Hepatocyte (in vitro differentiated cells): ENCODE results near the gene AKAP1. TPM values are rescaled to one million over a fixed set of nuclear protein-coding genes. Genes with fewer than 3 reads are reported as not detected.
"Not testable (repeated sequence)": the region's sequence is repeated elsewhere in the genome, so short reads cannot be mapped to it uniquely, and the experiment has no call there.

ENCODE experiments used
- DNase-seq: peaks from one replicate; pipeline ENCODE4 v3.0.0-alpha.2; 2016; ENCODE audit warnings: low spot score
- H2AFZ ChIP-seq: fragments of 200-600 bp; sonication (generic); 2 replicates; pipeline ENCODE4 v1.6.0; 2016; ENCODE audit warnings: antibody characterized with exemption, mild to moderate bottlenecking
- H3K27ac ChIP-seq: fragments of 200-600 bp; sonication (generic); 2 replicates; pipeline ENCODE4 v1.5.1; 2016; ENCODE audit warnings: mild to moderate bottlenecking
- H3K27me3 ChIP-seq: fragments of 200-600 bp; sonication (generic); 2 replicates; pipeline ENCODE4 v1.6.1; 2016
- H3K36me3 ChIP-seq: fragments of 200-600 bp; sonication (generic); replicated peaks from 2 replicates; pipeline ENCODE4 v1.5.1; 2016; ENCODE audit warnings: low read depth; ENCODE audit not compliant: insufficient read depth
- H3K4me1 ChIP-seq: fragments of 200-600 bp; sonication (generic); 2 replicates; pipeline ENCODE4 v1.5.1; 2016; ENCODE audit warnings: mild to moderate bottlenecking, moderate library complexity; ENCODE audit not compliant: insufficient read depth
- H3K4me2 ChIP-seq: fragments of 200-600 bp; sonication (generic); 2 replicates; pipeline ENCODE4 v1.6.0; 2016
- H3K4me3 ChIP-seq: fragments of 200-600 bp; sonication (generic); 2 replicates; pipeline ENCODE4 v1.5.1; 2016; ENCODE audit warnings: mild to moderate bottlenecking
- H3K79me2 ChIP-seq: fragments of 200-600 bp; sonication (generic); 2 replicates; pipeline ENCODE4 v1.6.0; 2017; ENCODE audit warnings: mild to moderate bottlenecking
- H3K9me2 ChIP-seq: fragments of 200-600 bp; sonication (generic); replicated peaks from 2 replicates; pipeline ENCODE4 v1.6.0; 2017; ENCODE audit warnings: mild to moderate bottlenecking; ENCODE audit not compliant: insufficient read depth
- H3K9me3 ChIP-seq: fragments of 200-600 bp; sonication (generic); 2 replicates; pipeline ENCODE4 v1.5.1; 2016; ENCODE audit warnings: low read depth, mild to moderate bottlenecking
- H4K20me1 ChIP-seq: fragments of 200-600 bp; sonication (generic); 2 replicates; pipeline ENCODE4 v1.6.0; 2016; ENCODE audit warnings: mild to moderate bottlenecking; ENCODE audit not compliant: insufficient read depth, poor library complexity, severe bottlenecking
- CTCF ChIP-seq: fragments of 200-600 bp; sonication (generic); IDR thresholded peaks from 2 replicates; pipeline ENCODE4 v1.5.1; 2016; ENCODE audit warnings: antibody characterized with exemption, mild to moderate bottlenecking; ENCODE audit not compliant: poor library complexity
- EZH2 ChIP-seq: fragments of 200-600 bp; sonication (generic); IDR thresholded peaks from 2 replicates; pipeline ENCODE4 v1.6.1; 2016; ENCODE audit warnings: antibody characterized with exemption, mild to moderate bottlenecking, borderline replicate concordance
- EZH2phosphoT487 ChIP-seq: fragments of 200-600 bp; sonication (generic); IDR thresholded peaks from one replicate; pipeline ENCODE4 v1.6.1; 2018; ENCODE audit warnings: antibody characterized with exemption, mild to moderate bottlenecking, low read depth, moderate library complexity; ENCODE audit not compliant: unreplicated experiment, severe bottlenecking
- WGBS: methylation state at CpG from one replicate; pipeline ENCODE4 v1.1.6; 2016; ENCODE audit warnings: low lambda C conversion rate; ENCODE audit errors: missing lambda C conversion rate; 5-methylcytosine and 5-hydroxymethylcytosine counted together
- polyA plus RNA-seq: library from polyadenylated mRNA; unstranded; fragments of >200 nt; fragmentation: Nextera tagmentation; extraction: Ambion mirVana; gene quantifications from 2 replicates; pipeline ENCODE4 v1.2.1, GENCODE V29; 2016
- total RNA-seq: library from RNA; depleted of rRNA; stranded (reverse); fragments of >200 nt; gene quantifications from 2 replicates; pipeline ENCODE4 v1.2.3, GENCODE V29; 2014

AKAP1 gene
- total and polyA plus RNA-seq, 2 experiments from 2014 or later: 33.0 to 46.7 TPM

GRCh38 chr17:57099165-57099564, 14.1 kb downstream of the AKAP1 start:
- H3K9me2 ChIP-seq: no peaks in the 10 kb centered on the region
- peaks cover 100% of the 10 kb centered on the region for H3K79me2 ChIP-seq
- H3K27ac ChIP-seq: no peak overlapping the region
- H3K27me3 ChIP-seq: no peaks in the 10 kb centered on the region
- H2AFZ ChIP-seq: no peak overlapping the region
- TF ChIP-seq CTCF (no peak), EZH2phosphoT487 (no peak), EZH2 (no peak)
- H3K4me2 ChIP-seq: no peak overlapping the region
- no peak overlapping the region for H3K4me3 ChIP-seq
- no peaks in the 10 kb centered on the region for H3K9me3 ChIP-seq
- no peak for DNase-seq
- H3K36me3 ChIP-seq: no peaks in the 10 kb centered on the region
- no peaks in the 10 kb centered on the region for H3K4me1 ChIP-seq
- H4K20me1 ChIP-seq: peaks cover 59% of the 10 kb centered on the region
- 89% methylated on average over 3 of the region's 3 CpGs for WGBS

DNA sequence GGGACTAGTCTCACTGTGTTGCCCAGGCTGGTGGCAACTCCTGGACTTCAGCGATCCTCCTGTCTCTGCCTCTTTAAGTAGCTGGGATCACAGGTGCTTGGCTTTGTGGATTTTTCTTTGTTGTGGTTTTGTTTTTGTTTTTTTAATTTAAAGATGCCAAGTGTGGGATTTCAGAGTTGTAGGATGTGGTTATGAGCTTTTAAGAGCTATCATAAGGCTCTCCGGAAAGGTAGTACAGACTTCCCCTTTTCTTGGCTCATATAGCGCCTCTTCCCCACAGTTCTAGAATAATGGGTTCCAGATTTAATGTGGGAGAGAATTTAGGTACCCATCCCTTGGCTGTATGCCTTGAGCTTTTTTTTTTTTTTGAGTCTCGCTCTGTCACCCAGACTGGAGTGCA, 17.1 kb downstream of the AKAP1 start:
- H2AFZ ChIP-seq: no peak overlapping the region
- H3K4me2 ChIP-seq: no peak overlapping the region
- no peaks in the 10 kb centered on the region for H3K27me3 ChIP-seq
- H3K9me3 ChIP-seq: no peaks in the 10 kb centered on the region
- no peak for DNase-seq
- H3K4me1 ChIP-seq: peaks cover 14% of the 10 kb centered on the region
- H3K4me3 ChIP-seq: no peak overlapping the region
- TF ChIP-seq EZH2 (no peak), CTCF (no peak), EZH2phosphoT487 (no peak)
- no peaks in the 10 kb centered on the region for H3K36me3 ChIP-seq
- 95% methylated on average over 4 of the region's 4 CpGs for WGBS
- H3K9me2 ChIP-seq: no peaks in the 10 kb centered on the region
- H4K20me1 ChIP-seq: peaks cover 45% of the 10 kb centered on the region
- H3K27ac ChIP-seq: no peak overlapping the region
- H3K79me2 ChIP-seq: peaks cover 96% of the 10 kb centered on the region

DNA sequence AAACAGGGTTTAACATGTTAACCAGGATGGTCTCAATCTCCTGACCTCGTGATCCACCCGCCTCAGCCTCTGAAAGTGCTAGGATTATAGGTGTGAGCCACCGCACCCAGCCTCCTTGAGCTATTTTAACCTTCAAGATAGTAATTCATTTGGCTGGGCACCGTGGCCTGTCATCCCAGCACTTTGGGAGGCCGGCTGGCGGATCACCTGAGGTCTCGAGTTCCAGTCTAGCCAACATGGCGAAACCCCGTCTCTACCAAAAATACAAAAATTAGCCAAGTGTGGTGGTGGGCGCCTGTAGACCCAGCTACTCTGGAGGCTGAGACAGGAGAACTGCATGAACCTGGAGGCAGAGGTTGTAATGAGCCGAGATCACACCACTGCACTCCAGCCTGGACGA, 17.6 kb downstream of the AKAP1 start:
- DNase-seq, H3K27ac ChIP-seq: not testable (repeated sequence)
- 98% methylated on average over 12 of the region's 12 CpGs for WGBS

DNA sequence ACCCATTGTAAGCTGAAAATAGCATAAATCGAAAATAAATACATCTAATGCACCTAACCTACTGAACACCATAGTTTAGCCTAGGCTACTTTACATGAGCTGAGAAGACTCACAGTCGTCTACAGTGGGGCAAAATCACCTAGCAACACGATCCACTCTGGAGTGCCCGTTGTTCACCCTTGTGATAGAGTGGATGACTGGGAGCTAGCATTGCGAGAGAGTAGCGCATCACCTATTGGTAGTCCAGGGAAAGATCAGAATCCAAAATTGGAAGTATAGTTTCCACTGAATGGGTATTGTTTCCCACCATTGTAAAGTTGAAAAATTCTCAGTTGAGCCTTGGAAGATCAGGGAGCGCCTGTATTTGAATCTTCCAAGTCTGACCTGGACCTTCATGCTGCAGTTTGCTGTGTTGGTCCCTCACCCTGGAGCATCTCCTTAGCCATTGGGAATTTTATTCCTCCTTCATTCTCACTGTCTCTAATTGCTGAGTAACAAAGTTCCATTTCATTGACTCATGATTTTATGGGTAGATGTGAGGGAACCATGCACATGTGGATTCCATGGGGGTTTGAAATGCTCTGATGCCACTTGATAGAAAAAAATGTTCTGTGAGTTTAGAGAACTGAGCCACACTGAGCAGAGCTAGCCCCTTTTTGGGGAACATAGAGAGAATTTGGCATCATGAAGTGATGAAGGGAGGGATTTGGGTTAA, 19.6 kb downstream of the AKAP1 start:
- Histone ChIP-seq H3K9me3 (no peaks in the 10 kb centered on the region), H3K27me3 (no peaks in the 10 kb centered on the region), H3K9me2 (no peaks in the 10 kb centered on the region), H3K4me2 (no peak overlapping the region), H4K20me1 (peaks cover 28% of the 10 kb centered on the region), H3K27ac (no peak overlapping the region), H3K79me2 (peaks cover 87% of the 10 kb centered on the region), H3K4me1 (peaks cover 33% of the 10 kb centered on the region), H3K4me3 (no peak overlapping the region), H2AFZ (no peak overlapping the region), H3K36me3 (no peaks in the 10 kb centered on the region)
- no peak for TF ChIP-seq EZH2phosphoT487
- TF ChIP-seq EZH2: no peak
- no peak for TF ChIP-seq CTCF
- 91% methylated on average over 7 of the region's 7 CpGs for WGBS
- no peak for DNase-seq

More for the DNA sequence above, 17.6 kb downstream of the AKAP1 start:
- H3K79me2 ChIP-seq: peaks cover 91% of the 10 kb centered on the region
- not testable (repeated sequence) for H3K9me3 ChIP-seq, H3K27me3 ChIP-seq, H3K36me3 ChIP-seq, H3K4me2 ChIP-seq, H3K9me2 ChIP-seq, H3K4me3 ChIP-seq, H2AFZ ChIP-seq
- H4K20me1 ChIP-seq: peaks cover 39% of the 10 kb centered on the region
- peaks cover 16% of the 10 kb centered on the region for H3K4me1 ChIP-seq
